ENCODE data around the gene EFCAB8.
"Not testable (repeated sequence)": the region's sequence is repeated elsewhere in the genome, so short reads cannot be mapped to it uniquely, and the experiment has no call there.

EFCAB8 gene

DNA sequence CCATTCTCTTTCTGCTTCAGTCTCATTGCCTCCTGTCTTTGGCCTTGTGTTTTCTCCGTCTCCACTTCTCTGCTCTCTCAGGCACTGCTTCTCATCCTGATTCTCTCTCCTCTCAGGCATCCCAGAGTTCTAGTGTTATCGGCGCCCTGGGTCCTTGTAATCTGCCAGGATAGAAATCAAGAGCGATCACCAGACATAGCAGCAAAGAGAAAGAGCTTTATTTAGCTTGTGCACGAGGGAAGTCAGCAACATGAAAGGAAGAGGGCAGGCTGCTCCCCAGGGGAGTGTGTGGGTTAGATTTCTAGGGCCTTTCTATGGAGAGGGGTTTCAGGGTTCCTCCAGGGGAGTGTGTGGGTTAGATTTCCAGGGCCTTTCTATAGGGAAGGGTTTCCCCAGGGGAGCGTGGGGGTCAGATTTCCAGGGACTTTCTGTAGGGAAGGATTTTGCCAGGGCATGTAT, 113.0 kb downstream of the EFCAB8 start:
- no peak for DNase-seq (ENCODE audit: low read depth, low spot score)

DNA sequence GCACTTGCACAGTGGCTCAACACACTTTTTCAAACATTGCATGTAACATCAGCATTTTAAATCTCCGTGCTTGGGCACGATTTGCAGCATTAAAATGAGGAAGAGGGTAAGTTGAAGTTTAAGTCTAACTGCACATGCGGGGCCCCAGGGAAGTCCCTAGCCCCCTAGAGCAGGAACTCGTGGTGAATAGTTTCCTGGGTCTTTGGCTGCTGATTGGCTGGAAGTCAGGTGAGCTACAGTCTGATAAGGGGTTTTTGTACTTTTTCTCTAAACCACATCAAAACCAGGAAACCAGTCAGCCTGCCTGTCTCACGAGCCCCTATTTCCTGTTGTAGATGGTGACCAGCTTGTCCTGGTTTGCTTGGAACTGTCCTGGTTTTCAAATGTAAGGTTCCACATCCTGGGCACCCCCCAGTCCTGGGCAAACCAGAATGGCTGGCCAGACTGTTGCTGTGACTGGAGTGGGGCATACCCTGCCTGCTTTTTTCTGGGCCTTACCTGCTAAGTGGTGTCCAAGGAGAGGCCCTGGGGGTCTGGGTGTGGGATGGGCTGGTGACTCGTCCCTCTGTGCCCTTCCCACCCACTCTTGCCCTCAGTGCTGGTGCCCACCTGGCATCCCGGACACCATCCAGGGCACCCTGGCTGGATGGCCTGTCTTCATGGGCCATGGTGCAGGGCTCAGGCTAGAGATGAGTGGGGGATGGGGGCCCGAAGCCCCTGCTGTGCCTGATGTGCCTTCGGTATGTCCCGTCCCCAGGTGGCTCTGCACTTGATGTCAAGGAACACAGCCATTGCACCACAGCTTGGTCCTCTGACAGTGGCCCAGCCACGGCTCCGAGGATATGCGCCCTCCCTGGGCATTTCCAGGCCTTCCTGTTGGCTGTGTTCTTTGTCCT, 113.7 kb downstream of the EFCAB8 start:
- no peak for DNase-seq (ENCODE audit: low read depth, low spot score)

- no peak for DNase-seq (ENCODE audit: low read depth, low spot score)
These were observed 114.5 kb downstream of the EFCAB8 start for GRCh38 chr20:32973077-32973717.

DNA sequence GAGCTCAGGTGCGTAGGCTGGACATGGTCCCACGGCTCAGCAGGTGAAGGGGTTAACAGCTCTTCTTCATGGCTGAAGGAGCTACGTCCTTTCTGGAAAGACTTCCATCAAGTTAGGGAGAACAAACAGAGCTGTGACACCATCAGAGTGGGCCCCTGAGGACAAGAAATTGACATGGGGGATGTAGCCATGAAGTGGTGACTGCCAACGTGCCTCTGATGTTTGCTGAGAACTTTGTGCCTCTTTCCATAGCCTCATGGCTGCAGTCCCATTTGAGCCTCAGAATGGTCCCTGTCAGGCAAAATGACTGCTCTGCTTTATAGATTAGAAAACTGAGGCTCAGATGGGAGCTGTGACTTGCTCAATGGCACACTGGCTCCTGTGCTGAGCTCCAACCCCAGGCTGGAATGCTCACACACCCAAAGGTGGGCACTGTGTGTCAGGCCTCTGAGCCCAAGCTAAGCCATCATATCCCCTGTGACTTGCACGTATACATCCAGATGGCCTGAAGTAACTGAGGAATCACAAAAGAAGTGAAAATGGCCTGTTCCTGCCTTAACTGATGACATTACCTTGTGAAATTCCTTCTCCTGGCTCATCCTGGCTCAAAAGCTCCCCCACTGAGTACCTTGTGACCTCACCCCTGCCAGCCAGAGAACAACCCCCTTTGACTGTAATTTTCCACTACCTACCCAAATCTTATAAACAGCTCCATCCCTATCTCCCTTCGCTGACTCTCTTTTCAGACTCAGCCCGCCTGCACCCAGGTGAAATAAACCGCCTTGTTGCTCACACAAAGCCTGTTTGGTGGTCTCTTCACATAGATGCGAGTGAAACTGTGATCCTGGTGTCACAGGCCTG, 115.7 kb downstream of the EFCAB8 start:
- not testable (repeated sequence) for DNase-seq (ENCODE audit: low read depth, low spot score)

DNA sequence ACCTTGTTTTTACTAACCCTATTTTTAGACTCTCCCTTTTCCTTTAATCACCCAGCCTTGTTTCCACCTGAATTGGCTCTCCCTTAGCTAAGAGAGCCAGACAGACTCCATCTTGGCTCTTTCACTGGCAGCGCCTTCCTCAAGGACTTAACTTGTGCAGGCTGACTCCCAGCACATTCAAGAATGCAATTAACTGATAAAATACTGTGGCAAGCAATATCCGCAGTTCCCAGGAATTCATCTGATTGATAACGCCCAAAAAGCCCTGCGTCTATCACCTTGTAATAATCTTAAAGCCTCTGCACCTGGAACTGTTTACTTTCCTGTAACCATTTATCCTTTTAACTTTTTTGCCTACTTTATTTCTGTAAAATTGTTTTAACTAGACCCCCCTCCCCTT, 116.4 kb downstream of the EFCAB8 start:
- not testable (repeated sequence) for DNase-seq (ENCODE audit: low read depth, low spot score)

- no peak for DNase-seq (ENCODE audit: low read depth, low spot score)
These were observed 117.3 kb downstream of the EFCAB8 start for GRCh38 chr20:32975698-32976674.

- DNase-seq (ENCODE audit: low read depth, low spot score): no peak
These were observed 118.0 kb downstream of the EFCAB8 start for GRCh38 chr20:32976746-32977145.

DNA sequence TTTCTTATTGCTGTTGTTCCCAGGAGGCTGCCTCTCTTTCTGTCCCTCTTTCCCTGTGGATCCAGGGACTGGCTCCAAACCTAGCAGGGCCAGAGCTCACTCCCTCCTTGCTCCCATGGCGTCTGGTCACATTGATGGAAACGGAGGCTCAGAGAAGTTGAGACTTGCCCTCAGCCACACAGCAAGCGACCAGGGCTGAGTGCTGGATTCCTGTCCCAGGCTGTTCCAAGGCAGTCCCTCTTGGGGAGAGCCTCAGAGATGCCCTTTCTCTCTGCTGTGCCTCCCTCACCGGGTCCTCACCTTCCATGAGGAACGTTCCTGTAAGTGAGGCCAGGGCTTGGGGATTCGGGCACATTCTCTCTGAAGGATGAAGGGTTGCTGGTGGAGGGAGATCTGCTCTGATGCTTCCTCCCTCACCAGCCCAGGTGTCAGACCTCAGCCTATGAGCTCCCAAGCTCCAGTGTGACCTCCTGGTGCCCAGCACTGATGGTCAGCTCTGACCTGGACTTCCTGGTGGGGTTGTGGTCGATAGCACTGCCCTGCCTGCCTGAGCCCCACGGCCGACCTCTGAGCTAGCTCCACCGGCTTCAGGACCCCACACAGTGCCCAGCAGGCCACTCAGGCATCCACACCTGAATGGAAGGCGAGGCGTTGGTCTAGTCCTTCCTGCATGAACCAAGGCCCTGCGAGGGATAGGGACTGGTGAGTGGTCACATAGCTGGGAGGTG, 118.7 kb downstream of the EFCAB8 start:
- no peak for DNase-seq (ENCODE audit: low read depth, low spot score)

- DNase-seq (ENCODE audit: low read depth, low spot score): no peak
These were observed 119.2 kb downstream of the EFCAB8 start for GRCh38 chr20:32978009-32978335.

GRCh38 chr20:32979201-32979998, 120.7 kb downstream of the EFCAB8 start:
- DNase-seq (ENCODE audit: low read depth, low spot score): no peak

DNA sequence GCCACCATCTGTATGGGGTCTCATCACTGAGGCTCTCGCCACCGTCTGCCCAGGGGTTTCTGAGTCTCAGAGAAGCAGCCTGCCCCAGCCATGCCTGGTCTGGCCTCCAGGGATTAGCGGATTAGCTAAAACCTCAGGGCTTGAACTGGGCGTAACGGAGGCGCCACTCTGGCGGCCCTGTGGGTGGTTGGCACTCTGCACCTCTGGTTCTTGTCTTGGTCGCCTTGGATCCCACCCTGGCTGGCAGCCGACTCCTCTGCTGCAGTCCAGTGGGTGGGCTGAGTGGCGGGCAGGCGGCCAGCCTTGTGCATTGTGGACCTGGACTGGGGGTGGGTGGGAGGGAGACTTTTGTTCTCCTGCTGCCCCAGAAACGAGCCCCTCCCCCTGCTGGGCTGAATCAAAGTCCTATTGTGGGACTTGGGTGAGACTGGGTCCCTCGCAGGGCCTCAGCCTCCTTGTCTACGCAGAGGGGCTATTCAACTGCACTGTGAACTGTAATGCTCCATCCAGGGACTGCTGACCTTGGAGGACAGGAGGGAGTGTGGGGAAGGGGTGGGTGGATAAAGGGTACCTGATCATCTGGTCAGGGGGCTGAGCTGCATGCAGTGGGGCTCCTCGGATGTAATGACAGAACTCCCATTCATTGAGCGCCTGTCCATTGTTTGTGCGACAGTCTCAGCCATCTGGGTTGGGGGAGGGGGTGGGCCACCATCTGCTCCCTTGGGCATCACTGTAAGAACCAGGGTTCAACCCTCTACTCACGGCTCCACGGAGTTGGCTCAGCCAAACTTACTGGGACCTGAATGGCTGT, 121.6 kb downstream of the EFCAB8 start:
- no peak for DNase-seq (ENCODE audit: low read depth, low spot score)

GRCh38 chr20:32980990-32981389, 122.3 kb downstream of the EFCAB8 start:
- DNase-seq (ENCODE audit: low read depth, low spot score): no peak

DNA sequence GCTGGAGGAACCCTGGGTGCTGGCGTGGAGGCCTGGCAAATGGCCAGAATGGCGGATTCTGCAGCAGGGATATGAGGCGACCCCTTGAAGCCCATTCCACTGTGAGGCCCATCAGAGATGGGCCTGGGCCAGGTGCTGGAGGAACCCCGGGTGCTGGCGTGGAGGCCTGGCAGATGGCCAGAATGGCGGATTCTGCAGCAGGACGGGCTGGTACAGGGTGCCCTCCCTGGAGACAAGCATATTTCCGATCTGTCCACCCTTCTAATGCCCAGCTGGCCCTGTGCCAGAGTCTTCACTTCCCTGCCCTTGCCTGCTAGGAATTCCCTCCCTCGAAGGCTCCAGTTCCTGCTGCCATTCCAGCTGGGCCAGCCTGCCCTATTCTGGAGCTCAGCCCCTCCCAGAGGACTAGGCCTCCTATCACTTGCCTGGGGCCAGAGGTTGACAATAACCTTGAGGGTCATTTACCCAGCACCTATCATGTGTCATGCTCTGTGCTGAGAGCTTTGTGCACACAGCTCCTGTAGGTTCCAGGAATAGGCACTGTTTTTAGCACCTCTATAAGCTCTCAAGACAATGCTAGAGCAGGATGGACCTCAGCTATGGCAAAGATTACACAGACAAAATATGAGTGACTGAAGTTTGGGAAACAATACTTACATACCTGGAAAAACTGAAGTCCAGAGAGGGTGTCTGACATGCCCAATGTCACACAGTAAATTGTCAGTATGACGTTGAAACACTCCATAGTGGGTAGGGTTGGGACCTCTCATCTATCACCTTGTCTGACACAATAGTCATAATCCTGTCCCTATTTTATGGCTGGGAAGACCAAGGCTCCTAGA, 124.1 kb downstream of the EFCAB8 start:
- DNase-seq (ENCODE audit: low read depth, low spot score): no peak

GRCh38 chr20:32983459-32984112, 124.9 kb downstream of the EFCAB8 start:
- no peak for DNase-seq (ENCODE audit: low read depth, low spot score)

DNA sequence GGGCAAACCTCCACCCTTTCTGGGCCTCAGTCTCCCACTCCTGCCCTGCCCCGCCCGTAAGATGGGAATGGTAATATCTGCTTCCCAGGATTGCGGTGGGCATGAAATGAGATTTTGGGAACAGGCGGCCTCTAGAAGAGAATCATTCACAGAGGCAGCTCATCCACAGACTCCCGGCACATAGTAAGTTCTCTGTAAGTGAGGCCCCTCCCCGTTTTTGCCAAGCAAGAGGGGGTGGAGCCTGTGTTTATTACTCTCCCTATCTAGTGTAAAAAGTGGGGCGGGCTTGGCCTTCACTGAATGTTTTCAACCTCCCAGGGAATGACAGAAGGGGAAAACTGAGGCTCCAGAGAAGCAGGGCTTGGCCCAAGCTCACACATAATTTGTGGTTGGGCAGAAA, 125.5 kb downstream of the EFCAB8 start:
- no peak for DNase-seq (ENCODE audit: low read depth, low spot score)

- no peak for DNase-seq (ENCODE audit: low read depth, low spot score)
These were observed 126.1 kb downstream of the EFCAB8 start for GRCh38 chr20:32984631-32985354.

Data from smooth muscle cell of the brain vasculature (primary cell).